ENCODE measurements around the gene PDE4B. TPM values are rescaled to one million over a fixed set of nuclear protein-coding genes. Genes with fewer than 3 reads are reported as not detected.
A peak's percentile ranks its signal among the peaks of the same experiment; 100 is the strongest.

PDE4B gene
- polyA plus RNA-seq, 1 donor, result 18.0 TPM

GRCh38 chr1:66323958-66324625 lies 531.4 kb downstream of the PDE4B start:
- no peak for DNase-seq

DNA sequence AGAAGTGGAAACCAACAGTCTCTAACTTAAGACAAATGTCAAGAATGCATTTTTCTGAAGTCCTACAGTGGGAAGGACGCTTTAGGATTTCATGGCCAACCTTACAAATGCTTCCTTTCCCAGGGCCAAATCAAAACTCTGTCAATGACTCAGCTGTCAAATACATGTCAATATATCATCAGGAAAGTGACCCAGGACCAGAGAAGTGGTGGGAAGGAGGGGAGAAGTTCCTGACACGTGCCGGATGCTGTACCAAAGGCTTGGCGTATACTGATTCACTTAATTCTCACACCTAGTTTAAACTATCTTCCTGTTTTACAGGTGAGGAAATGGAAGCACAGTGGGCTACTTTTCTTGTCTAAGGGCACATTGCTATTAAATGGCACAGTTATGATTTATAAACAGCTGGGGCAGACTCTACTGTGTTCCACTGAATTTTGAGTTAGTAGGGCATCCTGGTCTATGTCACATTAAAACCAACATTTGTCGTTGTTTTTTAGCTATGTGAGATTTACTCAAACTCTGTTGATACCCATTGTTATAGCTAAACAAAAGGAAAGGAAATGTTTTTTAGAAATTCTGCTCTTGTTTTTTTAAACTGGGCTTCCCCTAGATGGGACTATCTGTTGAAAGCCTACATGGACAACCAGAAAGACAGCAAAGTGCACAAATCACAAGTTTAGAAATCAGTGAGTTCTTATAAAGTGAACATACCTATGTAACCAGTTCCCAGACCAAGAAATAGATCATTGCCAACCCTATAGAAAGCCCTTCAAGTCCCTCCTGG lies 533.1 kb downstream of the PDE4B start:
- no peak for DNase-seq

DNA sequence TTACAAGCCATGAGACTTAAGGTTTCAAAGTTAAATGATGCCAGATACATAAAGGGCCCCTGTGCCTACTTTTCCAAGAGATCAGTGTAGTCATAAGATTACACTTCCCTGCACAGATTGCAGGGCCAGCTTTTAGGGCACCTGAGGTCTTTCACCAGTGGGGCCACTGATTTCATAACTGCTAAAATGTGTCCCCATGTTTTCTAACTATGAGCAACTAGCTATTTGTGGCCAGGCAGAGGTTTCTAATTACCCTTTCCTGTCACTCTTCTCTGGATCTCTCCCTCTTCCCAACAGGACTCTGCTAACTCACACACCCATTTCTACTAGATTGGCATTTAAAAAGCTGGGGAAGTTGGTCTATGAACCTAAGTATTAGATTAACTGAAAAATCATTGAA lies 534.2 kb downstream of the PDE4B start:
- no peak for DNase-seq

GRCh38 chr1:66327588-66327987 lies 534.9 kb downstream of the PDE4B start:
- DNase-seq, result no peak

GRCh38 chr1:66328896-66329295 lies 536.2 kb downstream of the PDE4B start:
- DNase-seq, result no peak

- no peak for DNase-seq
Observed at GRCh38 chr1:66330722-66331141, 538.0 kb downstream of the PDE4B start.

GRCh38 chr1:66331658-66332547 lies 539.2 kb downstream of the PDE4B start:
- peak; percentile 87 for DNase-seq

GRCh38 chr1:66332548-66332901 lies 539.8 kb downstream of the PDE4B start:
- no peak for DNase-seq

GRCh38 chr1:66333466-66334199 lies 540.9 kb downstream of the PDE4B start:
- no peak for DNase-seq

GRCh38 chr1:66334318-66334717 lies 541.6 kb downstream of the PDE4B start:
- no peak for DNase-seq

GRCh38 chr1:66335125-66335524 lies 542.4 kb downstream of the PDE4B start:
- DNase-seq, result no peak

DNA sequence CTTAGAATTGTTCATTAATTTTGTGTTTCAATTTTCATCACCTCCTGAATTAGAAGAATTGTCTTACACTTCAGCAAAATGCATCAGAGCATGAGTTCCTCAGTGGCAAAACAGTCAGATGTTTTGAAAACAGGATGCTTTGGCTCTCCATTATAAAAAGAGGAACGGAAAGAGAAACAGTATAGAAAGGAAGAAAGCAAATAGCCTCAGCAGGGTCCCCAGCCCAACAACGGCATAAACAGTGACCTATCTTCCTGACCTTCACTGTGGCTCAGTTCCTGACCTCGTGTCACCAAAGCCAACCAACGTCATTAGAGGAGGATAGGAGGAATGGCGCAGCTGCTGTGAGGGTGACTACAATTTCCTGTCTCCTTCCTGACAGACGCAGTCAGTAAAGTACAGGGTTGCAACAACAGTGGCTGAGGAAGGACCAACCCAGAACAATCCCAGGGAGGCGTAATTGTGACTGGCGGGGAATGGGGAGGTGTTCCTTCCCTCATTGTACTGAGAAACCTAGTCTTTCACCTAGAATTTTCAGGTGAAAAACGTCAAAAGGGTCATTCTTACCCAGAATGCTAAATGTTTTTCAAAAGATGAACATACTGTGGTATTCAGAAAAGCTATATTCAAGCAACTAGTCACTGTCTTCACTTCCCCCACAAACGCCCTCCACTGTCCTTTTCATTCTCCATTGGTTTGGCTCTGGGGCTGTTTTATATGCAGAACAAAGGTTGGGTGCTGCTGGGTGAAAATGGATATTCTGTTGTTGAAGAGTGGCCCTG lies 543.4 kb downstream of the PDE4B start:
- no peak for DNase-seq

DNA sequence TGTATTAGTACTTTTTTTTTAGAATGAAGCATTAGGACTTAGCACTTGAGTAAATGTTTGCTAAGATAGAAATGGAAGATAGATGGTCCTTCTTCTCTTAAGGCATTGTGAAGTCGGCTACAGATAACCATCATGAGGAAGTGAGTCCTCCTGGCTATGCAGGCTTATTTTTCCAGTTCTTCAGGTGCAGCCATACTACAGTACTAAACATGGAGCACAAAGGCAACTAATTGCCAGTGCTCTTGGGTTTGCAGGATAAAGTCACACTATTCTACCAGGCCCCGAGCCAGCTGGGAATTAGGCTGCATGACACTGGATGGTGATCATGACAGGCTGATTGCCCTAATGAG lies 543.9 kb downstream of the PDE4B start:
- no peak for DNase-seq

DNA sequence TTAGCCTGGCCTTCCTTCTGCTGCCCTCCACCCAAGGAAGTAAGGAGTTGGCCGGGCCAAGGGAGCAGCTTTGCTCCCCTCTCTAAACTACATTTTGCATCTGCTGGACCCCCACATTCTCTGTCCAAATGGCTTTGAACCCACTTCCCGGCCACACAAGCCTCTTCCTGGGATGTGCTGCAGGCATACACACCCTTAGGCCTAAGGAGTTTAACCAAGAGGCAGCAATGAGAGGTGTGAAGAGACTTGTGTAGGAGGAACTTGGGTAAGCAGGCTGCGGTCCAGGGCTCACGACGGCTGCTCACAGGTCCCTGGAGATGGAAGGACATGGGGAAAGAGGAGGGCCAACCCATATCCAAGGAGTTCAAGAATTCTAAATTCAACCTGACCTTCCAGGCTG lies 544.6 kb downstream of the PDE4B start:
- no peak for DNase-seq

- no peak for DNase-seq
Observed at GRCh38 chr1:66339944-66340343, 547.2 kb downstream of the PDE4B start.

DNA sequence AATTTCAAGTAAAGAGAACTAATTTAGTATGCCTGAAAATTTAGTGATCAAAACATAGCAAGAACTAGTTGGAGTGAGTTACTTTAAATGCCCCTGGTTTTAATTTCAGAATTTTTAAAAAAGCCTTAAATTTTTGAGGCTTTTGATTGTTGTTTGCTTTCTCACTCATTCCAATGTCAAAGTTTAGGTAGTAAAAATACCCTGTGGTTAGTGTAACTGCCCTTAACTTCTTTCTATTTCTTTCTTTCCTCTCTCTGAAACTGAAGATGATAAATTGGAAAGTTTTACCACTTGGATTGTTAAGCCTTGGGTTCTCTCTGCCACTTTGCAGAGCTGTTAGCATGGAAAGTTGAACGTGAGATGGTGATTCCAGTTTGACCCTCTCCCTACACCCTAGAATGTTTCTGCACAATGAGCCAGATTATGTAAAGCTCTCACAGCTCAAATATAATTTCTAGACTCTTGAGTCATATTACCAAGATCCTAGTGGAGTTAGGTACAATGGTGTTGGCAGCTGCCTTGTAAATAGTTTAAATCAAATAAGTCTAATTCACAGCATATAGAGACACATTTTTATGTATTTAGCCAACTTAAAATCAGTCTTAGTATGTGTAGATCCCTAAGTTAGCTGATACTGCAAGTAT lies 548.9 kb downstream of the PDE4B start:
- no peak for DNase-seq

- DNase-seq, result no peak
Observed at GRCh38 chr1:66342707-66343106, 550.0 kb downstream of the PDE4B start.

GRCh38 chr1:66343569-66344325 lies 551.1 kb downstream of the PDE4B start:
- DNase-seq, result no peak

DNA sequence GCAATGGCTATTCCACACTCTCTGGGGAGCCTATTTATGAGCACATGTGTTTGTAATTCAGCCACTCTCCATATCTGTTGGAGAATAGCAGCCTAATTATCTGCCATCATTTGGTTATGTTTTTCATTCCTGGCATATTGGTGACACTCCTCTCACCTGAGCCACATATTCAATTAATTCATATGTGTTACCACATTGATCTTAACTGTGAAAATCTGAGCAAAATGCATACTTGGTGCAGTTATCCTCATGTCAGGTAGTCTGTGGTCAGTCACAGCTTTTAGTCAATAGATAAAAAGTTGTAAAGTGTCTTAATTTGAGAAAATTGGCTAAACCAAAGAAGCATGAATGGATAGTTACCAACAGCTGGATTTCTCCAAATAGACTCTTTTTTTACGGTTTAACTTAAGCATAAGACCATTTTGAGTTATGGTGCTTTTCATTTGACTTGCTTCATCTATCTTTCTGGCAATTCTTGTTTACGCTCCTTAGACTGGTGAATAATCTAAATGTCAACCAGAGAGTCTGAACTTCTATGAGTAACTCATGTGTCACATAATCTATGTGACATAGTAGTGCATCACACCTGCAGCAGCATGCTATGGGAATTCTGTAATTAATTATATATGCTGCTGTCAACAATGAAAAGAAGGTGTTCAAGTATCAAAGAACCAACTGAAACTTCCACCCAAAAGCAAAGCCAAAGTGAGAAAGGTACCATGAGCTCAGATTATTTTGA lies 553.5 kb downstream of the PDE4B start:
- DNase-seq, result no peak

DNA sequence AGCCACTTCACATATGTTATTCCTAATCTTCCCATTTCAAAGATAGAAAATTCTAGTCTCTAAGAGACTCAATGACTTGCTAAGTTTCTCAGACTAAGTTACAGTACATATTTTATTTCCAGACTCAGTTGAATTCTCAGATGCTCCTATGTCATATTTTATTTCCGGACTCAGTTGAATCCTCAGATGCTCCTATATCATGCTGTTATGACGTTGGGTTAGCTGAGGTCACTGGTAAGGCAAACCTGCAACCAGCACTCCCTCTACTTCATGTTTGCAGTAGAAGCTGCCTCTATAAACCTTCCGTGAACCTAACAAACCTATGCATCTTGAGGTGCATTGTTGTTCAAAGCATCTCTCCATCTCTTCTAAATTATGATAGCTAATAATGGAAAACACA lies 554.2 kb downstream of the PDE4B start:
- no peak for DNase-seq
